Parathyroid adenoma (tissue), 2 donors: Measurements from ENCODE around the gene TYMP.

ENCODE experiments used
- H2AFZ ChIP-seq: fragments of 300-600 bp; sonication (generic); one replicate; pipeline ENCODE4 v1.7.0; 2017; ENCODE audit warnings: antibody characterized with exemption, mild to moderate bottlenecking
- H3K27ac ChIP-seq: fragments of 300-600 bp; sonication (generic); one replicate; pipeline ENCODE4 v1.7.0; 2017
- H3K27me3 ChIP-seq: fragments of 300-600 bp; sonication (generic); one replicate; pipeline ENCODE4 v1.7.0; 2017; ENCODE audit warnings: low read length; ENCODE audit not compliant: control insufficient read depth, insufficient read depth
- H3K36me3 ChIP-seq: fragments of 300-600 bp; sonication (generic); one replicate; pipeline ENCODE4 v1.7.0; 2017; ENCODE audit warnings: low read length; ENCODE audit not compliant: control insufficient read depth, insufficient read depth
- H3K4me1 ChIP-seq: fragments of 300-600 bp; sonication (generic); one replicate; pipeline ENCODE4 v1.7.0; 2017; ENCODE audit warnings: control low read depth
- H3K4me2 ChIP-seq: fragments of 300-600 bp; sonication (generic); one replicate; pipeline ENCODE4 v1.7.0; 2017; ENCODE audit warnings: low read length
- H3K4me3 ChIP-seq: fragments of 300-600 bp; sonication (generic); one replicate; pipeline ENCODE4 v1.7.0; 2017; ENCODE audit warnings: low read depth, low read length
- H3K79me2 ChIP-seq: fragments of 300-600 bp; sonication (generic); one replicate; pipeline ENCODE4 v1.7.0; 2017; ENCODE audit warnings: control low read depth
- H3K9ac ChIP-seq: fragments of 300-600 bp; sonication (generic); one replicate; pipeline ENCODE4 v1.7.0; 2017; ENCODE audit warnings: mild to moderate bottlenecking
- H3K9me3 ChIP-seq: fragments of 300-600 bp; sonication (generic); one replicate; pipeline ENCODE4 v1.7.0; 2017; ENCODE audit warnings: low read length; ENCODE audit not compliant: control insufficient read depth
- TF ChIP-seq, protein P1 (sequence below): fragments of 300-600 bp; sonication (generic); IDR thresholded peaks from one replicate; pipeline ENCODE4 v1.7.0; 2017; ENCODE audit warnings: antibody characterized with exemption, mild to moderate bottlenecking
- donor health status: primary hyperparathyroidism.

Gene TYMP

GRCh38 chr22:50505776-50506610 lies 23.8 kb downstream of the TYMP start:
- no peak overlapping the region for H2AFZ ChIP-seq
- no peaks in the 10 kb centered on the region for H3K27me3 ChIP-seq
- no peaks in the 10 kb centered on the region for H3K36me3 ChIP-seq
- no peaks in the 10 kb centered on the region for H3K79me2 ChIP-seq
- no peaks in the 10 kb centered on the region for H3K9me3 ChIP-seq
- H3K4me2 ChIP-seq = no peak overlapping the region
- no peak overlapping the region for H3K27ac ChIP-seq
- H3K9ac ChIP-seq = no peak overlapping the region
- TF ChIP-seq, protein P1, sequence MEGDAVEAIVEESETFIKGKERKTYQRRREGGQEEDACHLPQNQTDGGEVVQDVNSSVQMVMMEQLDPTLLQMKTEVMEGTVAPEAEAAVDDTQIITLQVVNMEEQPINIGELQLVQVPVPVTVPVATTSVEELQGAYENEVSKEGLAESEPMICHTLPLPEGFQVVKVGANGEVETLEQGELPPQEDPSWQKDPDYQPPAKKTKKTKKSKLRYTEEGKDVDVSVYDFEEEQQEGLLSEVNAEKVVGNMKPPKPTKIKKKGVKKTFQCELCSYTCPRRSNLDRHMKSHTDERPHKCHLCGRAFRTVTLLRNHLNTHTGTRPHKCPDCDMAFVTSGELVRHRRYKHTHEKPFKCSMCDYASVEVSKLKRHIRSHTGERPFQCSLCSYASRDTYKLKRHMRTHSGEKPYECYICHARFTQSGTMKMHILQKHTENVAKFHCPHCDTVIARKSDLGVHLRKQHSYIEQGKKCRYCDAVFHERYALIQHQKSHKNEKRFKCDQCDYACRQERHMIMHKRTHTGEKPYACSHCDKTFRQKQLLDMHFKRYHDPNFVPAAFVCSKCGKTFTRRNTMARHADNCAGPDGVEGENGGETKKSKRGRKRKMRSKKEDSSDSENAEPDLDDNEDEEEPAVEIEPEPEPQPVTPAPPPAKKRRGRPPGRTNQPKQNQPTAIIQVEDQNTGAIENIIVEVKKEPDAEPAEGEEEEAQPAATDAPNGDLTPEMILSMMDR = no peak
- H3K4me1 ChIP-seq = no peaks in the 10 kb centered on the region
- H3K4me3 ChIP-seq = no peak overlapping the region

- Histone ChIP-seq H3K4me2 (no peak overlapping the region), H3K9me3 (no peaks in the 10 kb centered on the region), H3K79me2 (no peaks in the 10 kb centered on the region), H3K9ac (no peak overlapping the region), H3K27me3 (no peaks in the 10 kb centered on the region), H2AFZ (no peak overlapping the region), H3K4me1 (no peaks in the 10 kb centered on the region), H3K4me3 (no peak overlapping the region), H3K27ac (no peak overlapping the region), H3K36me3 (no peaks in the 10 kb centered on the region)
- TF ChIP-seq, protein P1 = no peak
Observed at GRCh38 chr22:50505276-50505775, 24.5 kb downstream of the TYMP start.

DNA sequence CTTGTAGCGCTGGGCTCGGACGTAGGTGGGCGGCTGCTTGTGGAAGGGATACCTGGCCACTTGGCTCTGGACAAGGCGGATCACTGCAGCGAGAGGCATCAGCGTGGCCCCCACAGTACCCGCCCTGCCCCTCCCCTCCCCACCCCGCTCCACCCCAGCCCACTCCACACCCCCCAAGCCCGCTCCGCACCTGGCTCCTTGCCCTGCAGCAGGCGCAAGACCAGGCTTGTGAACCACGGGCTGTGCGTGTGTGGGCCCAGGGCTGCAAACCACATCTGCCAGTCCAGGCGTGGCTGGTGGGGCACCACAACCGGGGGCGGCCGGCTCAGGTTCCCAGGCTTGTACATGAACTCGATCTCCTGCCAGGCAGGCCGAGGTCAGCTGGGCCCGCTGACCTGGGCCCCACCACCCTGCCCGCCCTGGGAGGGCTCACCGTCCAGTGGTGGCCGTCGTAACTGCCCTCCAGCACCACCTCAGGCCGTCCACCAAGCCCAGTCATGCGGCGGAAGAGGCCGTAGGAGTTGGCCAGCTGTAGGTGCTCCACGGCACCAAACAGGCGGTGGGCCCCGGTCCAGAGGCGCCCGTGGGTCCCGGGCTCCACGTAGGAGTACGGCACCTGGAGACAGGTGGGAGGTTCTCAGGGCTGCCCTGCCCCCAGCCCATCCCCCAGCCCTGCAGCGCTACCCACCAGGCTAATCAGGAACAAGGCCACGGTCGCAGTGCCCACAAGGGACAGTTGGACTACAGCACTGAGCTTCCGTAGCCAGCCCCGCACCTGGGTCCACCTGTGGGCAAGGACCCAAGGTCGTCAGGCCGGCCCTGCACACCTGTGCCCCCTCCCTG lies 25.2 kb downstream of the TYMP start:
- Histone ChIP-seq H3K9me3 (no peaks in the 10 kb centered on the region), H3K27me3 (no peaks in the 10 kb centered on the region), H3K4me2 (no peak overlapping the region), H3K27ac (no peak overlapping the region), H3K4me1 (no peaks in the 10 kb centered on the region), H3K79me2 (no peaks in the 10 kb centered on the region), H3K36me3 (no peaks in the 10 kb centered on the region), H3K9ac (no peak overlapping the region), H3K4me3 (no peak overlapping the region), H2AFZ (no peak overlapping the region)
- TF ChIP-seq, protein P1 = no peak

DNA sequence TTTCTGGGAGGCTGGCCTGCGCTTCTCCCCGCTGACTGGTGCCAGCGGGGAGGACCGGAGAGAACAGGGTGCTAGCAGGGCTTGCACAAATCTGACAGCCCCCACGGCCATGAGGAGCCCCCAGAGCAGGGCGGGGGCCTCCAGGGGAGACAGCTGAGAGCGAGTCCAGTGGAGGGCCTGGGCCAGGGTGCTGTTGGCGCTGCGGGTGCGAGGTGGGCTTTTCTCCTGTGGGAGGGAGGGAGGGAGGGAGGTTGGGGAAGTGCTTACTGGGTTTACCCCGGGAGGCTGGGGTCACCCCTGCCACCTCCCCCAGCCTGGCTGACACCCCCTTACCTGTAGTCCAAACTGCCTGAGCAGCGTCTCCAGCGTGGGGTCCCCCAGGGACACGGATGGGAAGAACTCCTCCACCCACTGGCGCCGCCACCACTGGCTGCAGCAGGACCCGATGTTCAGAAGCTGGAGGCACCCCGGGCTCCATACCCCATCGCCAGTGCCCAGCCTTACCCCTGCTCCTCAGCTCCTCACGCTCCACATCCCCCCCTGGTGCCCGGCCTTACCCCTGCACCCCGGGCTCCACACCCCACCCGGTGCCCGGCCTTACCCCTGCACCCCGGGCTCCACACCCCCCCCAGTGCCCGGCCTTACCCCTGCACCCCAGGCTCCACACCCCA lies 26.2 kb downstream of the TYMP start:
- H3K27ac ChIP-seq = no peak overlapping the region
- H3K36me3 ChIP-seq = no peaks in the 10 kb centered on the region
- no peaks in the 10 kb centered on the region for H3K79me2 ChIP-seq
- no peak overlapping the region for H3K9ac ChIP-seq
- H2AFZ ChIP-seq = no peak overlapping the region
- H3K27me3 ChIP-seq = no peaks in the 10 kb centered on the region
- H3K4me1 ChIP-seq = no peaks in the 10 kb centered on the region
- no peak overlapping the region for H3K4me3 ChIP-seq
- no peak overlapping the region for H3K4me2 ChIP-seq
- TF ChIP-seq, protein P1 = no peak
- no peaks in the 10 kb centered on the region for H3K9me3 ChIP-seq
